ENCODE results near the gene LUC7L2. TPM values are rescaled to one million over a fixed set of nuclear protein-coding genes. Genes with fewer than 3 reads are reported as not detected.

The LUC7L2 gene
- total RNA-seq, 1 experiment from 2014 or later, result 94.4 TPM

- Mint-ChIP-seq H3K36me3 (no peaks in the 10 kb centered on the region), H3K9me3 (no peaks in the 10 kb centered on the region), H3K27me3 (ENCODE audit: low read depth) (no peaks in the 10 kb centered on the region; the same call in 1 of the 2 replicates), H3K4me3 (no peak overlapping the region), H3K27ac (no peak overlapping the region), H3K4me1 (no peaks in the 10 kb centered on the region)
- DNase-seq (ENCODE audit: low spot score) (no peak), ATAC-seq (no peak)
- TF ChIP-seq, protein P1, sequence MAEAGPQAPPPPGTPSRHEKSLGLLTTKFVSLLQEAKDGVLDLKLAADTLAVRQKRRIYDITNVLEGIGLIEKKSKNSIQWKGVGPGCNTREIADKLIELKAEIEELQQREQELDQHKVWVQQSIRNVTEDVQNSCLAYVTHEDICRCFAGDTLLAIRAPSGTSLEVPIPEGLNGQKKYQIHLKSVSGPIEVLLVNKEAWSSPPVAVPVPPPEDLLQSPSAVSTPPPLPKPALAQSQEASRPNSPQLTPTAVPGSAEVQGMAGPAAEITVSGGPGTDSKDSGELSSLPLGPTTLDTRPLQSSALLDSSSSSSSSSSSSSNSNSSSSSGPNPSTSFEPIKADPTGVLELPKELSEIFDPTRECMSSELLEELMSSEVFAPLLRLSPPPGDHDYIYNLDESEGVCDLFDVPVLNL (CRISPR knock-in tag; IDR thresholded peaks at IDR 0.05; ENCODE audit: borderline replicate concordance, low read depth), result no peak
- TF ChIP-seq, protein P2, sequence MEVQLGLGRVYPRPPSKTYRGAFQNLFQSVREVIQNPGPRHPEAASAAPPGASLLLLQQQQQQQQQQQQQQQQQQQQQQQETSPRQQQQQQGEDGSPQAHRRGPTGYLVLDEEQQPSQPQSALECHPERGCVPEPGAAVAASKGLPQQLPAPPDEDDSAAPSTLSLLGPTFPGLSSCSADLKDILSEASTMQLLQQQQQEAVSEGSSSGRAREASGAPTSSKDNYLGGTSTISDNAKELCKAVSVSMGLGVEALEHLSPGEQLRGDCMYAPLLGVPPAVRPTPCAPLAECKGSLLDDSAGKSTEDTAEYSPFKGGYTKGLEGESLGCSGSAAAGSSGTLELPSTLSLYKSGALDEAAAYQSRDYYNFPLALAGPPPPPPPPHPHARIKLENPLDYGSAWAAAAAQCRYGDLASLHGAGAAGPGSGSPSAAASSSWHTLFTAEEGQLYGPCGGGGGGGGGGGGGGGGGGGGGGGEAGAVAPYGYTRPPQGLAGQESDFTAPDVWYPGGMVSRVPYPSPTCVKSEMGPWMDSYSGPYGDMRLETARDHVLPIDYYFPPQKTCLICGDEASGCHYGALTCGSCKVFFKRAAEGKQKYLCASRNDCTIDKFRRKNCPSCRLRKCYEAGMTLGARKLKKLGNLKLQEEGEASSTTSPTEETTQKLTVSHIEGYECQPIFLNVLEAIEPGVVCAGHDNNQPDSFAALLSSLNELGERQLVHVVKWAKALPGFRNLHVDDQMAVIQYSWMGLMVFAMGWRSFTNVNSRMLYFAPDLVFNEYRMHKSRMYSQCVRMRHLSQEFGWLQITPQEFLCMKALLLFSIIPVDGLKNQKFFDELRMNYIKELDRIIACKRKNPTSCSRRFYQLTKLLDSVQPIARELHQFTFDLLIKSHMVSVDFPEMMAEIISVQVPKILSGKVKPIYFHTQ (CRISPR knock-in tag; IDR thresholded peaks at IDR 0.05), result no peak
- TF ChIP-seq FOXK1 (CRISPR knock-in tag; IDR thresholded peaks at IDR 0.05) (no peak), ZNF396 (CRISPR knock-in tag; IDR thresholded peaks at IDR 0.05; ENCODE audit: borderline replicate concordance) (no peak), CBFB (CRISPR knock-in tag; IDR thresholded peaks at IDR 0.05; ENCODE audit: low read depth) (no peak), PRDM15 (CRISPR knock-in tag; IDR thresholded peaks at IDR 0.05) (no peak), MYBL2 (CRISPR knock-in tag; IDR thresholded peaks at IDR 0.05) (no peak), TCF7 (CRISPR knock-in tag; IDR thresholded peaks at IDR 0.05; ENCODE audit: low read depth) (no peak), ZNF423 (CRISPR knock-in tag; IDR thresholded peaks at IDR 0.05) (no peak), USF1 (CRISPR knock-in tag; IDR thresholded peaks at IDR 0.05) (no peak)
- TF ChIP-seq, protein P3, sequence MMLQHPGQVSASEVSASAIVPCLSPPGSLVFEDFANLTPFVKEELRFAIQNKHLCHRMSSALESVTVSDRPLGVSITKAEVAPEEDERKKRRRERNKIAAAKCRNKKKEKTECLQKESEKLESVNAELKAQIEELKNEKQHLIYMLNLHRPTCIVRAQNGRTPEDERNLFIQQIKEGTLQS (CRISPR knock-in tag; conservative IDR thresholded peaks at IDR 0.05), result no peak
- TF ChIP-seq, protein P4, sequence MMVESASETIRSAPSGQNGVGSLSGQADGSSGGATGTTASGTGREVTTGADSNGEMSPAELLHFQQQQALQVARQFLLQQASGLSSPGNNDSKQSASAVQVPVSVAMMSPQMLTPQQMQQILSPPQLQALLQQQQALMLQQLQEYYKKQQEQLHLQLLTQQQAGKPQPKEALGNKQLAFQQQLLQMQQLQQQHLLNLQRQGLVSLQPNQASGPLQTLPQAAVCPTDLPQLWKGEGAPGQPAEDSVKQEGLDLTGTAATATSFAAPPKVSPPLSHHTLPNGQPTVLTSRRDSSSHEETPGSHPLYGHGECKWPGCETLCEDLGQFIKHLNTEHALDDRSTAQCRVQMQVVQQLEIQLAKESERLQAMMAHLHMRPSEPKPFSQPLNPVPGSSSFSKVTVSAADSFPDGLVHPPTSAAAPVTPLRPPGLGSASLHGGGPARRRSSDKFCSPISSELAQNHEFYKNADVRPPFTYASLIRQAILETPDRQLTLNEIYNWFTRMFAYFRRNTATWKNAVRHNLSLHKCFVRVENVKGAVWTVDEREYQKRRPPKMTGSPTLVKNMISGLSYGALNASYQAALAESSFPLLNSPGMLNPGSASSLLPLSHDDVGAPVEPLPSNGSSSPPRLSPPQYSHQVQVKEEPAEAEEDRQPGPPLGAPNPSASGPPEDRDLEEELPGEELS (CRISPR knock-in tag; IDR thresholded peaks at IDR 0.05), result no peak
- TF ChIP-seq, protein P5, sequence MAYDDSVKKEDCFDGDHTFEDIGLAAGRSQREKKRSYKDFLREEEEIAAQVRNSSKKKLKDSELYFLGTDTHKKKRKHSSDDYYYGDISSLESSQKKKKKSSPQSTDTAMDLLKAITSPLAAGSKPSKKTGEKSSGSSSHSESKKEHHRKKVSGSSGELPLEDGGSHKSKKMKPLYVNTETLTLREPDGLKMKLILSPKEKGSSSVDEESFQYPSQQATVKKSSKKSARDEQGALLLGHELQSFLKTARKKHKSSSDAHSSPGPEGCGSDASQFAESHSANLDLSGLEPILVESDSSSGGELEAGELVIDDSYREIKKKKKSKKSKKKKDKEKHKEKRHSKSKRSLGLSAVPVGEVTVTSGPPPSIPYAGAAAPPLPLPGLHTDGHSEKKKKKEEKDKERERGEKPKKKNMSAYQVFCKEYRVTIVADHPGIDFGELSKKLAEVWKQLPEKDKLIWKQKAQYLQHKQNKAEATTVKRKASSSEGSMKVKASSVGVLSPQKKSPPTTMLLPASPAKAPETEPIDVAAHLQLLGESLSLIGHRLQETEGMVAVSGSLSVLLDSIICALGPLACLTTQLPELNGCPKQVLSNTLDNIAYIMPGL (CRISPR knock-in tag; IDR thresholded peaks at IDR 0.05), result no peak
- ChIA-PET POLR2A (no interaction called here), CTCF (interaction anchor here (1.1 kb wide), 1 partner anchor 42 kb away, joined by 4 read pairs; the partner anchor contains the start of gene KLRG2)
Observed at GRCh38 chr7:139441961-139442360, 82.3 kb downstream of the LUC7L2 start.
